Mucosa of descending colon (tissue), 3 donors: ENCODE measurements around the gene TIPARP. TPM values are rescaled to one million over a fixed set of nuclear protein-coding genes. Genes with fewer than 3 reads are reported as not detected.

Experiments
- ATAC-seq: fragments of 200-7000 bp; cut with Tn5 transposase; one replicate; pipeline ENCODE4 v1.9.1; 2020; ENCODE audit warnings: mild to moderate bottlenecking, moderate library complexity
- DNase-seq, 3 donors: peaks; one replicate each; pipeline ENCODE4 v3.0.0-alpha.2; 2020
- H3K36me3 ChIP-seq: fragments of 200-600 bp; one replicate; pipeline ENCODE4 v1.8.0; 2021; ENCODE audit warnings: low read depth, mild to moderate bottlenecking
- H3K4me1 ChIP-seq: fragments of 200-600 bp; one replicate; pipeline ENCODE4 v1.8.0; 2021; ENCODE audit warnings: low read depth, mild to moderate bottlenecking
- H3K4me3 ChIP-seq: fragments of 200-600 bp; one replicate; pipeline ENCODE4 v1.8.0; 2021; ENCODE audit warnings: mild to moderate bottlenecking
- H3K9me3 ChIP-seq: fragments of 200-600 bp; one replicate; pipeline ENCODE4 v1.8.0; 2021; ENCODE audit warnings: mild to moderate bottlenecking
- intact Hi-C, 2 donors: fragments of 100-400 bp; cut with DNase I in 1 of 2; cut with micrococcal nuclease in 1 of 2; formaldehyde crosslinking; loops; one replicate each; pipeline versions ENCODE4 v1.11.0 to v1.11.1; 2022; cut with DNase I, micrococcal nuclease
- total RNA-seq, 3 donors: library from RNA; stranded (reverse); fragmentation: NEBNext Ultra II Directional in 2 of 3; extraction: Animal tissue kit (Norgen Biotek cat#: 25700) in 2 of 3; gene quantifications; one replicate each; pipeline versions ENCODE4 v1.2.1 to v1.2.4, GENCODE V29; 2021 to 2023
- TF ChIP-seq, protein P1 (sequence below): fragments of 200-600 bp; IDR thresholded peaks from one replicate; pipeline ENCODE4 v1.8.0; 2022; ENCODE audit warnings: antibody characterized with exemption, mild to moderate bottlenecking
- donor health status: DM: no; HTN: no; CAD: no; lungs with moderate emphysema.
- donor health status: DM: no; HTN: no; CAD: no.
- donor health status: DM: no; HTN: yes; CAD: no.

The TIPARP gene
- total RNA-seq, 3 donors from 2014 or later, result 26.4 to 28.6 (median 26.7) TPM

GRCh38 chr3:156677536-156677935, 3.1 kb downstream of the TIPARP start:
- ATAC-seq, result no peak
- H3K4me1 ChIP-seq, result peaks cover 50% of the 10 kb centered on the region
- H3K4me3 ChIP-seq, result no peak overlapping the region
- H3K9me3 ChIP-seq, result no peaks in the 10 kb centered on the region
- H3K36me3 ChIP-seq, result peaks cover 4% of the 10 kb centered on the region
- TF ChIP-seq, protein P1, sequence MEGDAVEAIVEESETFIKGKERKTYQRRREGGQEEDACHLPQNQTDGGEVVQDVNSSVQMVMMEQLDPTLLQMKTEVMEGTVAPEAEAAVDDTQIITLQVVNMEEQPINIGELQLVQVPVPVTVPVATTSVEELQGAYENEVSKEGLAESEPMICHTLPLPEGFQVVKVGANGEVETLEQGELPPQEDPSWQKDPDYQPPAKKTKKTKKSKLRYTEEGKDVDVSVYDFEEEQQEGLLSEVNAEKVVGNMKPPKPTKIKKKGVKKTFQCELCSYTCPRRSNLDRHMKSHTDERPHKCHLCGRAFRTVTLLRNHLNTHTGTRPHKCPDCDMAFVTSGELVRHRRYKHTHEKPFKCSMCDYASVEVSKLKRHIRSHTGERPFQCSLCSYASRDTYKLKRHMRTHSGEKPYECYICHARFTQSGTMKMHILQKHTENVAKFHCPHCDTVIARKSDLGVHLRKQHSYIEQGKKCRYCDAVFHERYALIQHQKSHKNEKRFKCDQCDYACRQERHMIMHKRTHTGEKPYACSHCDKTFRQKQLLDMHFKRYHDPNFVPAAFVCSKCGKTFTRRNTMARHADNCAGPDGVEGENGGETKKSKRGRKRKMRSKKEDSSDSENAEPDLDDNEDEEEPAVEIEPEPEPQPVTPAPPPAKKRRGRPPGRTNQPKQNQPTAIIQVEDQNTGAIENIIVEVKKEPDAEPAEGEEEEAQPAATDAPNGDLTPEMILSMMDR, result no peak
- DNase-seq, result no peak
- intact Hi-C loops, result loop anchor here (5.0 to 10.0 kb wide), 3 partner anchors 123 to 457 kb away; partner anchors contain the start of gene SSR3 (in 1 of the 2)

DNA sequence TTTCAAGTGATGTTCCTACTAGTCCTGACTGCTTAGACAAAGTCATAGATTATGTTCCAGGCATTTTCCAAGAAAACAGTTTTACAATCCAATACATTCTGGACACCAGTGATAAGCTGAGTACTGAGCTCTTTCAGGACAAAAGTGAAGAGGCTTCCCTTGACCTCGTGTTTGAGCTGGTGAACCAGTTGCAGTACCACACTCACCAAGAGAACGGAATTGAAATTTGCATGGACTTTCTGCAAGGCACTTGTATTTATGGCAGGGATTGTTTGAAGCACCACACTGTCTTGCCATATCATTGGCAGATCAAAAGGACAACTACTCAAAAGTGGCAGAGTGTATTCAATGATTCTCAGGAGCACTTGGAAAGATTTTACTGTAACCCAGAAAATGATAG, 3.8 kb downstream of the TIPARP start:
- H3K4me3 ChIP-seq, result no peak overlapping the region
- no peaks in the 10 kb centered on the region for H3K9me3 ChIP-seq
- intact Hi-C loops, result loop anchor here (5.0 to 10.0 kb wide), 3 partner anchors 123 to 457 kb away; partner anchors contain the start of gene SSR3 (in 1 of the 2)
- DNase-seq (no peak), ATAC-seq (no peak)
- H3K36me3 ChIP-seq, result peaks cover 4% of the 10 kb centered on the region
- H3K4me1 ChIP-seq, result peaks cover 53% of the 10 kb centered on the region
- TF ChIP-seq, protein P1, result no peak

GRCh38 chr3:156680243-156680914, 6.0 kb downstream of the TIPARP start:
- H3K4me3 ChIP-seq, result no peak overlapping the region
- H3K4me1 ChIP-seq, result peaks cover 58% of the 10 kb centered on the region
- TF ChIP-seq, protein P1, result no peak
- no peaks in the 10 kb centered on the region for H3K36me3 ChIP-seq
- ATAC-seq (no peak), DNase-seq (no peak)
- H3K9me3 ChIP-seq, result no peaks in the 10 kb centered on the region
- intact Hi-C loops, result no loop called here

DNA sequence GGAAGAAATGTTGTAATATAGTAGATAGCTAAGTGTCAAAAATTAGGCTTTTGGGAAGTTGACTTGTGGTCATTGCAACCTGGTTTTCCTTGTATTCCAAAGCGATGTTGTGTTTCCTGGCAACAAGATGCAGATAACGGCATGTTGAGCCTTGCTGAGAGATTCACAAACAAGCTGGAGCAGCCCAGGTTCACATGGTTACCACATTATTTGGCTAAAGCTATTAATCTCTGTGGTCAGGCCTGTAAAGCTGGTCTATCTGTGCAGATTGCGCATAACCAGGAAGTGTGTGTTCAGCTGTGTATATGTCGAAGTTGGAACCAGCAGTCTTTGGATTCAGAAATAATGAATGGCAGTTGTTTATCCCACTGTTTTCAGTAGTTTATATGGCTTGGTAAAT, 6.6 kb downstream of the TIPARP start:
- ATAC-seq (peak; percentile 92), DNase-seq (no peak)
- Histone ChIP-seq H3K4me1 (peaks cover 63% of the 10 kb centered on the region), H3K36me3 (no peaks in the 10 kb centered on the region), H3K4me3 (no peak overlapping the region), H3K9me3 (no peaks in the 10 kb centered on the region)
- TF ChIP-seq, protein P1, result no peak
- intact Hi-C loops, result no loop called here

DNA sequence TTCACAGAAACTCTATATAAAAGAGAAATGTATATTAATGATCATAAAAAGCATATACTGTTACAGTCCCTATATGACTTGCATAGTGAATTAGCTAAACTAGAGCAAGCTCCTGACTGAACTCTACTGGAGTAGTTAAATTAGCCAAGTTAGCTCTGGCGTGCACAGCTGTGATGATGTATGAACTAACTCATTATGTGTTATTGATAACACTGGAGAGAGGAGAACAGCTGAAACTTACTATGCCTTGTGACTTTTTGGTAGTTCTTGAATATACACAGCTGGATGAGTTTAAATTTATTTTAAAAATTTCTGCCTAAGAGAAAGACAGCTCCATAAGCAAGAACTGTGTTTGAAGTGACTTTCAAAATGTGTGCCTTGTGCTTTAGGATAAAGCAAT, 8.1 kb downstream of the TIPARP start:
- Histone ChIP-seq H3K36me3 (no peaks in the 10 kb centered on the region), H3K9me3 (no peaks in the 10 kb centered on the region), H3K4me3 (no peak overlapping the region), H3K4me1 (peaks cover 69% of the 10 kb centered on the region)
- no peak for ATAC-seq
- TF ChIP-seq, protein P1, result no peak
- intact Hi-C loops, result no loop called here
- DNase-seq, result no peak
